Retinal pigment epithelial cell (primary cell): ENCODE data around the gene PWWP2A.
A peak's percentile ranks its signal among the peaks of the same experiment; 100 is the strongest.
"Not testable (repeated sequence)": the region's sequence is repeated elsewhere in the genome, so short reads cannot be mapped to it uniquely, and the experiment has no call there.

ENCODE experiments used
- DNase-seq: peaks from one replicate; pipeline ENCODE4 v3.0.0-alpha.2; 2010; ENCODE audit warnings: low read depth
- H3K4me3 ChIP-seq: 2 replicates; pipeline ENCODE4 v1.5.1; 2011; ENCODE audit warnings: mild to moderate bottlenecking, low read length, control low read depth, moderate library complexity
- CTCF ChIP-seq: conservative IDR thresholded peaks from 2 replicates; pipeline ENCODE4 v1.5.1; 2011; ENCODE audit warnings: low read depth, low read length, control low read depth, inconsistent platforms

The PWWP2A gene

GRCh38 chr5:160152287-160152686, 33.0 kb upstream of the PWWP2A start:
- no peak overlapping the region for H3K4me3 ChIP-seq
- no peak for DNase-seq
- no peak for TF ChIP-seq CTCF

GRCh38 chr5:160151017-160151416, 31.8 kb upstream of the PWWP2A start:
- no peak overlapping the region for H3K4me3 ChIP-seq
- DNase-seq, result no peak
- no peak for TF ChIP-seq CTCF

- no peak for TF ChIP-seq CTCF
- no peak overlapping the region for H3K4me3 ChIP-seq
- DNase-seq, result no peak
Observed at GRCh38 chr5:160150381-160150780, 31.1 kb upstream of the PWWP2A start.

GRCh38 chr5:160144436-160144835, 25.2 kb upstream of the PWWP2A start:
- H3K4me3 ChIP-seq, DNase-seq: not testable (repeated sequence)

- no peak for TF ChIP-seq CTCF
- H3K4me3 ChIP-seq, result no peak overlapping the region
- DNase-seq, result no peak
Observed at GRCh38 chr5:160134332-160134731, 15.1 kb upstream of the PWWP2A start.

- no peak for TF ChIP-seq CTCF
- peak; percentile 73 for DNase-seq
- no peak overlapping the region for H3K4me3 ChIP-seq
Observed at GRCh38 chr5:160133918-160134304, 14.7 kb upstream of the PWWP2A start.

- peak; percentile 68 for DNase-seq
- no peak for TF ChIP-seq CTCF
- no peak overlapping the region for H3K4me3 ChIP-seq
Observed at GRCh38 chr5:160133071-160133917, 14.0 kb upstream of the PWWP2A start.
